ENCODE measurements around the gene YTHDF1. TPM values are rescaled to one million over a fixed set of nuclear protein-coding genes. Genes with fewer than 3 reads are reported as not detected.

The YTHDF1 gene
- total RNA-seq, 1 experiment from 2014 or later = 42.6 TPM

DNA sequence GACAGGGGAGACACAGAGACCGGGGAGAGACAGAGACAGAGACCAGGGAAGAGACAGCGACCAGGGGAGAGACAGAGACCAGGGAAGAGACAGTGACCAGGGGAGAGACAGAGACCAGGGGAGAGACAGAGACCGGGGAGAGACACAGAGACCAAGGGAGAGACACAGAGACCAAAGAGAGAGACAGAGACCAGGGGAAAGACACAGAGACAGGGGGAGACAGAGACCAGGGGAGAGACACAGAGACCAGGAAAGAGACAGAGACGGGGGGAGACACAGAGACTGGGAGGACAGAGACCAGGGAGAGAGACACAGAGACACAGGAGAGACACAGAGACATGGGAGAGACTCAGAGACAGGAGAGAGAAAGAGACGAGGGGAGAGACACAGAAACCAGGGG lies 43.9 kb downstream of the YTHDF1 start:
- Histone ChIP-seq H3K79me2 (ENCODE audit: low read depth) (no peaks in the 10 kb centered on the region), H2AFZ (no peak overlapping the region), H3K4me1 (replicated peaks; ENCODE audit: insufficient read depth) (no peaks in the 10 kb centered on the region), H3K27me3 (ENCODE audit: insufficient read depth, low read depth) (peaks cover 73% of the 10 kb centered on the region), H3K36me3 (ENCODE audit: low read depth) (no peaks in the 10 kb centered on the region), H3K27ac (no peak overlapping the region), H4K20me1 (ENCODE audit: insufficient read depth) (peaks cover 7% of the 10 kb centered on the region; the same call in 1 of the 2 replicates), H3F3A (ENCODE audit: insufficient read depth, low read depth) (no peaks in the 10 kb centered on the region), H3K9me2 (ENCODE audit: insufficient read depth) (no peaks in the 10 kb centered on the region), H3K9me3 (ENCODE audit: insufficient read depth, low read depth) (no peaks in the 10 kb centered on the region), H3K4me3 (no peak overlapping the region), H3K4me2 (no peak overlapping the region)
- ChIA-PET POLR2A (ENCODE audit: unreplicated experiment) (no interaction called here), CTCF (no interaction called here)
- TF ChIP-seq, protein P1, sequence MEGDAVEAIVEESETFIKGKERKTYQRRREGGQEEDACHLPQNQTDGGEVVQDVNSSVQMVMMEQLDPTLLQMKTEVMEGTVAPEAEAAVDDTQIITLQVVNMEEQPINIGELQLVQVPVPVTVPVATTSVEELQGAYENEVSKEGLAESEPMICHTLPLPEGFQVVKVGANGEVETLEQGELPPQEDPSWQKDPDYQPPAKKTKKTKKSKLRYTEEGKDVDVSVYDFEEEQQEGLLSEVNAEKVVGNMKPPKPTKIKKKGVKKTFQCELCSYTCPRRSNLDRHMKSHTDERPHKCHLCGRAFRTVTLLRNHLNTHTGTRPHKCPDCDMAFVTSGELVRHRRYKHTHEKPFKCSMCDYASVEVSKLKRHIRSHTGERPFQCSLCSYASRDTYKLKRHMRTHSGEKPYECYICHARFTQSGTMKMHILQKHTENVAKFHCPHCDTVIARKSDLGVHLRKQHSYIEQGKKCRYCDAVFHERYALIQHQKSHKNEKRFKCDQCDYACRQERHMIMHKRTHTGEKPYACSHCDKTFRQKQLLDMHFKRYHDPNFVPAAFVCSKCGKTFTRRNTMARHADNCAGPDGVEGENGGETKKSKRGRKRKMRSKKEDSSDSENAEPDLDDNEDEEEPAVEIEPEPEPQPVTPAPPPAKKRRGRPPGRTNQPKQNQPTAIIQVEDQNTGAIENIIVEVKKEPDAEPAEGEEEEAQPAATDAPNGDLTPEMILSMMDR (conservative IDR thresholded peaks at IDR 0.05) = no peak
- TF ChIP-seq EZH2 (IDR thresholded peaks at IDR 0.05; ENCODE audit: low read depth) = no peak
- BruUV-seq (replicated peaks) = no TSS peak
- DNase-seq = no peak
- intact Hi-C loops (cut with micrococcal nuclease; ENCODE audit: unreplicated experiment) = loop anchor here (2.0 kb wide), 1 partner anchor 199 kb away; no protein-coding TSS in a partner anchor

DNA sequence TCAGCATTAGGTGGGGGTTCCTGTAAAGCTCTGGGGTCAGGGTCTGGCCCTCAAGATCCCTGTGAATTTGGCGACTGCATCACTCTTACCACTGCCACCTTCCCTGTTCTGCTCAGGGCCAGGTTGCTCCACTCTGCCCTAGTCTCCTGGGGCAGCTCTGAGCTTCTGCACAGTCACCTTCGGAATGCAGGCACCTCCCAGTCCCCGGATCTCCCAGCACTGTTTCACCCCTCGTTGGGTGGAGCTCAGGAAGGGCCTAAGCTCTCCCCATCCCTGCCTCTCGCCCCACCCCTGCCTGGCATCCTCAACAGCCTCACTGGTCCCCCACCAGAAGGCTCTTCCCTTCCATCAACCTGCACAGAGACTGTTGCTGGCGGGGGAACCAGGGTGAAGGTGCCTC lies 46.2 kb downstream of the YTHDF1 start:
- intact Hi-C loops (cut with micrococcal nuclease; ENCODE audit: unreplicated experiment) = no loop called here
- DNase-seq = peak in 1 of 2 experiments; percentile 44
- Histone ChIP-seq H3K4me1 (replicated peaks; ENCODE audit: insufficient read depth) (no peaks in the 10 kb centered on the region), H3K36me3 (ENCODE audit: low read depth) (no peaks in the 10 kb centered on the region), H2AFZ (no peak overlapping the region), H4K20me1 (ENCODE audit: insufficient read depth) (peaks cover 12% of the 10 kb centered on the region; the same call in 1 of the 2 replicates), H3K9me3 (ENCODE audit: insufficient read depth, low read depth) (no peaks in the 10 kb centered on the region), H3K4me2 (no peak overlapping the region), H3K4me3 (no peak overlapping the region), H3K79me2 (ENCODE audit: low read depth) (no peaks in the 10 kb centered on the region), H3K27ac (no peak overlapping the region), H3K27me3 (ENCODE audit: insufficient read depth, low read depth) (peaks cover 81% of the 10 kb centered on the region), H3K9me2 (ENCODE audit: insufficient read depth) (no peaks in the 10 kb centered on the region), H3F3A (ENCODE audit: insufficient read depth, low read depth) (no peaks in the 10 kb centered on the region)
- ChIA-PET CTCF (no interaction called here), POLR2A (ENCODE audit: unreplicated experiment) (interaction anchor here (0.6 kb wide), 2 partner anchors 148 to 351 kb away, joined by 3 to 4 read pairs; partner anchors contain the start of gene PPDPF)
- no TSS peak for BruUV-seq (replicated peaks)
- TF ChIP-seq EZH2 (IDR thresholded peaks at IDR 0.05; ENCODE audit: low read depth) = no peak
- TF ChIP-seq, protein P1 (conservative IDR thresholded peaks at IDR 0.05) = no peak

DNA sequence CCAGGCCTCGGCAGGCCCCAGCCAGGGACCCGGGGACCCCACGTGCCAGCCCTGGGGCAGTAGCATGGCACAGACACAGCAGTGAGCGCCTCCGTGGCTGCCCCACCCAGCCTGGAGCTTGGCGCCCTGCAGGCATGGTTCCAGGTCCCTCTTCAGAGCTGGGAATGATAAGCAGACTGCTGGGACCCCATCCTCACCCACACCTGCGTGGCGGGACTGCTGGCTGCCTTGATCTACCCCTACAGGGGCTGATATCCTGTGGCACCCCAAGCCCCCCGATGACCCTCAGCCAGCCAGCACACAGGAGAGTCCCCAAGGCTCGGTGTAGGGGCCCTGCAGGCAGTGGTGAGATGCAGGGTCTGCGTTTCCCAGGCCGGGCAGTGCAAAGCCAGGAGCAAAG lies 47.1 kb downstream of the YTHDF1 start:
- CTCF ChIA-PET = no interaction called here

More for the DNA sequence above, 47.1 kb downstream of the YTHDF1 start:
- H3K4me3 ChIP-seq = no peak overlapping the region
- no peak overlapping the region for H3K4me2 ChIP-seq
- no peaks in the 10 kb centered on the region for H3F3A ChIP-seq (ENCODE audit: insufficient read depth, low read depth)
- H3K4me1 ChIP-seq (replicated peaks; ENCODE audit: insufficient read depth) = no peaks in the 10 kb centered on the region
- H3K36me3 ChIP-seq (ENCODE audit: low read depth) = no peaks in the 10 kb centered on the region
- TF ChIP-seq EZH2 (IDR thresholded peaks at IDR 0.05; ENCODE audit: low read depth) = no peak
- TF ChIP-seq, protein P1 (conservative IDR thresholded peaks at IDR 0.05) = no peak
- no TSS peak for BruUV-seq (replicated peaks)
- no peaks in the 10 kb centered on the region for H3K79me2 ChIP-seq (ENCODE audit: low read depth)
- peaks cover 81% of the 10 kb centered on the region for H3K27me3 ChIP-seq (ENCODE audit: insufficient read depth, low read depth)
- peaks cover 12% of the 10 kb centered on the region; the same call in 1 of the 2 replicates for H4K20me1 ChIP-seq (ENCODE audit: insufficient read depth)
- POLR2A ChIA-PET (ENCODE audit: unreplicated experiment) = no interaction called here
- H3K9me3 ChIP-seq (ENCODE audit: insufficient read depth, low read depth) = no peaks in the 10 kb centered on the region
- intact Hi-C loops (cut with micrococcal nuclease; ENCODE audit: unreplicated experiment) = no loop called here
- no peaks in the 10 kb centered on the region for H3K9me2 ChIP-seq (ENCODE audit: insufficient read depth)
- DNase-seq = no peak
- no peak overlapping the region for H2AFZ ChIP-seq
- H3K27ac ChIP-seq = no peak overlapping the region
